Pancreas (tissue), 10 donors: ENCODE measurements around the gene BPIFB1. TPM values are rescaled to one million over a fixed set of nuclear protein-coding genes. Genes with fewer than 3 reads are reported as not detected.

ENCODE experiments used
- ATAC-seq, 4 donors: fragments of 200-7000 bp; cut with Tn5 transposase; one replicate each; pipeline versions ENCODE4 v1.8.0 to v1.9.1; 2020; ENCODE audit warnings: mild to moderate bottlenecking in 4 of 4, moderate library complexity in 4 of 4
- DNase-seq, 6 donors: peaks; one replicate each; pipeline ENCODE4 v3.0.0-alpha.2; 2020
- FAIRE-seq: peaks from 2 replicates; lab custom pipeline; 2012; peaks lifted over from hg19 to GRCh38; lab: Jason Lieb, UNC
- H3K27ac ChIP-seq, 4 donors: fragments of 200-600 bp; sonication (generic); 1 replicate in 3 of 4; 2 replicates in 1 of 4; pipeline versions ENCODE4 v1.5.0 to v1.8.0; 2020
- H3K27me3 ChIP-seq, 4 donors: fragments of 200-600 bp; one replicate each; pipeline ENCODE4 v1.8.0; 2021
- H3K36me3 ChIP-seq, 3 donors: fragments of 200-600 bp; sonication (generic) in 1 of 3; one replicate each; pipeline versions ENCODE4 v1.5.0 to v1.8.0; 2020 to 2021
- H3K4me1 ChIP-seq, 3 donors: fragments of 200-600 bp; one replicate each; pipeline ENCODE4 v1.8.0; 2021
- H3K4me3 ChIP-seq, 4 donors: fragments of 200-600 bp; sonication (generic) in 2 of 4; one replicate each; pipeline versions ENCODE4 v1.5.0 to v1.8.0; 2020 to 2021
- H3K9me3 ChIP-seq, 4 donors: fragments of 200-600 bp; one replicate each; pipeline ENCODE4 v1.8.0; 2021
- CTCF ChIP-seq, 4 donors: fragments of 200-600 bp; sonication (generic) in 3 of 4; IDR thresholded peaks; one replicate each; pipeline versions ENCODE4 v1.5.0 to v1.8.0; 2021; ENCODE audit warnings: antibody characterized with exemption in 4 of 4
- WGBS, 2 donors: extraction: QIAGEN DNeasy Blood & Tissue Kit; methylation state at CpG; one replicate each; pipeline ENCODE4 v1.1.7; 2013; 5-methylcytosine and 5-hydroxymethylcytosine counted together
- intact Hi-C, 3 donors: fragments of 100-400 bp; cut with DNase I; formaldehyde crosslinking; loops; one replicate each; pipeline versions ENCODE4 v1.11.1 to v1.14.2; 2022
- polyA plus RNA-seq, 2 donors: library from polyadenylated mRNA; stranded (reverse); fragments of 200-250 nt; gene quantifications; one replicate each; pipeline ENCODE4 v1.2.3, GENCODE V29; 2013
- total RNA-seq, 6 donors: library from RNA; stranded (reverse); fragmentation: NEBNext Ultra II Directional in 4 of 6; extraction: Animal tissue kit (Norgen Biotek cat#: 25700) in 4 of 6; gene quantifications; one replicate each; pipeline versions ENCODE4 v1.2.1 to v1.2.4, GENCODE V29; 2021 to 2023
- donor health status: healthy with polysubstance abuse.
- donor health status: DM: no; HTN: no; CAD: no; lungs with moderate emphysema.
- donor health status: DM: no; HTN: no; CAD: no.
- donor health status: control.
- donor health status: control.
- donor health status: Bipolar disorder and iron deficiency.
- donor health status: DM: yes; HTN: yes; CAD: no.
- donor health status: DM: no; HTN: no; CAD: no.
- donor health status: DM: no; HTN: no; CAD: no.
- donor health status: DM: yes; HTN: yes; CAD: no.

Gene BPIFB1
- total and polyA plus RNA-seq, 8 donors: 0.12 to 0.32 TPM; not detected in 6

GRCh38 chr20:33312583-33312982, 29.6 kb downstream of the BPIFB1 start:
- 78 to 87% methylated on average over 10 to 11 of the region's 11 CpGs for WGBS, 2 donors
- FAIRE-seq (no peak), DNase-seq (no peak), ATAC-seq (no peak)
- Histone ChIP-seq H3K4me1 (no peaks in the 10 kb centered on the region), H3K36me3 (no peaks in the 10 kb centered on the region), H3K27me3 (no peaks in the 10 kb centered on the region), H3K27ac (no peak overlapping the region), H3K4me3 (no peak overlapping the region), H3K9me3 (no peaks in the 10 kb centered on the region)
- intact Hi-C loops: no loop called here
- no peak for TF ChIP-seq CTCF (IDR thresholded peaks at IDR 0.05)

- ATAC-seq (no peak), DNase-seq (no peak), FAIRE-seq (no peak)
- no peaks in the 10 kb centered on the region for H3K9me3 ChIP-seq
- intact Hi-C loops: no loop called here
- no peaks in the 10 kb centered on the region for H3K4me1 ChIP-seq
- TF ChIP-seq CTCF (IDR thresholded peaks at IDR 0.05): no peak
- WGBS, 2 donors: 55 to 65% methylated on average over 7 of the region's 7 CpGs
- no peaks in the 10 kb centered on the region for H3K36me3 ChIP-seq
- no peaks in the 10 kb centered on the region for H3K27me3 ChIP-seq
- no peak overlapping the region for H3K27ac ChIP-seq
- no peak overlapping the region for H3K4me3 ChIP-seq
Measured at GRCh38 chr20:33313686-33314314, 30.8 kb downstream of the BPIFB1 start.

- no peaks in the 10 kb centered on the region for H3K27me3 ChIP-seq
- no peaks in the 10 kb centered on the region for H3K36me3 ChIP-seq
- H3K27ac ChIP-seq: no peak overlapping the region
- H3K9me3 ChIP-seq: no peaks in the 10 kb centered on the region
- WGBS, 2 donors: 70 to 75% methylated on average over 5 of the region's 5 CpGs
- no peak for TF ChIP-seq CTCF (IDR thresholded peaks at IDR 0.05)
- H3K4me1 ChIP-seq: no peaks in the 10 kb centered on the region
- no peak overlapping the region for H3K4me3 ChIP-seq
- DNase-seq (no peak), FAIRE-seq (no peak), ATAC-seq (no peak)
- intact Hi-C loops: no loop called here
Measured at GRCh38 chr20:33316343-33316742, 33.3 kb downstream of the BPIFB1 start.

- intact Hi-C loops: no loop called here
- WGBS, 2 donors: 69 to 81% methylated on average over 3 of the region's 3 CpGs
- H3K9me3 ChIP-seq: no peaks in the 10 kb centered on the region
- no peak overlapping the region for H3K27ac ChIP-seq
- FAIRE-seq (no peak), DNase-seq (no peak), ATAC-seq (no peak)
- no peaks in the 10 kb centered on the region for H3K27me3 ChIP-seq
- H3K36me3 ChIP-seq: no peaks in the 10 kb centered on the region
- no peak overlapping the region for H3K4me3 ChIP-seq
- no peak for TF ChIP-seq CTCF (IDR thresholded peaks at IDR 0.05)
- no peaks in the 10 kb centered on the region for H3K4me1 ChIP-seq
Measured at GRCh38 chr20:33316958-33317357, 33.9 kb downstream of the BPIFB1 start.

GRCh38 chr20:33317424-33318095, 34.5 kb downstream of the BPIFB1 start:
- WGBS, 2 donors: 77 to 81% methylated on average over 14 of the region's 14 CpGs
- Histone ChIP-seq H3K27me3 (no peaks in the 10 kb centered on the region), H3K36me3 (no peaks in the 10 kb centered on the region), H3K4me3 (no peak overlapping the region), H3K9me3 (no peaks in the 10 kb centered on the region), H3K4me1 (no peaks in the 10 kb centered on the region), H3K27ac (no peak overlapping the region)
- TF ChIP-seq CTCF (IDR thresholded peaks at IDR 0.05): no peak
- FAIRE-seq (no peak), DNase-seq (no peak), ATAC-seq (no peak)
- intact Hi-C loops: no loop called here
